Measurements from ENCODE around the gene SGPL1.

DNA sequence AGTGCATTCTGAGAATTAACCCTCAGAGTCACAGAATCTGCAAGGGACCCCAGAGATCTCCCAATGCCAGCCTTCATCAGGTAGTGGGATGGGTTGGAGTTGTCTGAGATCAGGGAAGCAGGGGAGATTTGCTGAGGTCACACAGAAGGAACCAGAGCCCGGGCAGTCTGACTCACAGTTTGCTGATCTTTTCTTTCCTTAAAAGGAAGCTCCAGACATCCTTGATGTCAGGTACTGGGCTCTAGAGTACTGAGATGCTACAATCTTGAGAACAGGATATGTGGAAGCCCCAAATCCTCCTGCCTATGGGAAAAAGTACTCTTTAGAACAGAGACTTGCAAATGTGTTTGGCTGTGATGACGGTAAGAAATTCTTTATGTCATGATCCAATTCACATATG, 31.3 kb upstream of the SGPL1 start:
- TF ChIP-seq GABPA (IDR thresholded peaks at IDR 0.05; ENCODE audit: borderline replicate concordance, insufficient read depth, low read length) (no peak), BRCA1 (IDR thresholded peaks at IDR 0.05; ENCODE audit: low read depth, low read length) (no peak), CTCF (IDR thresholded peaks at IDR 0.05; ENCODE audit: control extremely low read depth in 1 of 3, insufficient read depth in 1 of 3, low read depth in 1 of 3, low read length in 3 of 3) (no peak), CEBPB (IDR thresholded peaks at IDR 0.05; ENCODE audit: low read depth, low read length) (no peak), TBP (IDR thresholded peaks at IDR 0.05; ENCODE audit: low read depth, low read length) (no peak)
- TF ChIP-seq, protein P1, sequence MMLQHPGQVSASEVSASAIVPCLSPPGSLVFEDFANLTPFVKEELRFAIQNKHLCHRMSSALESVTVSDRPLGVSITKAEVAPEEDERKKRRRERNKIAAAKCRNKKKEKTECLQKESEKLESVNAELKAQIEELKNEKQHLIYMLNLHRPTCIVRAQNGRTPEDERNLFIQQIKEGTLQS (IDR thresholded peaks at IDR 0.05; ENCODE audit: insufficient read depth, low read depth, low read length) = no peak
